Heart left ventricle (tissue), 13 donors: Measurements from ENCODE around the gene TNPO3.

Experiments
- POLR2A ChIP-seq, 2 donors: fragments of 450-650 bp; IDR thresholded peaks; one replicate each; pipeline ENCODE4 v1.6.1; 2017; ENCODE audit warnings: antibody characterized with exemption in 2 of 2, mild to moderate bottlenecking in 2 of 2, moderate library complexity in 2 of 2
- TF ChIP-seq, protein P1 (sequence below), 12 donors: fragments of 200-600 bp; sonication (generic) in 4 of 12; IDR thresholded peaks; one replicate each; pipeline versions ENCODE4 v1.5.0 to v1.8.0; 2018 to 2022; ENCODE audit warnings: antibody characterized with exemption in 12 of 12, mild to moderate bottlenecking in 5 of 12
- donor health status: ischemic (EF 13 %, LVEDD 7.1; RV severe dilation, severe dysfunction).
- donor health status: DM: no; HTN: yes; CAD: no.
- donor health status: DM: no; HTN: no; CAD: no.
- donor health status: ischemic (EF 25% LVEDD 6.9; RV normal size, moderate dysfunction).
- donor health status: ischemic (EF 25% LVEDD 5.7; RV mildly dilated, moderate dysfunction).
- donor health status: ischemic (EF 35%, LVEDD 5.7; RV mildly dilated, moderate dysfunction).
- donor health status: nonischemic (EF 11% LVEDD 7.7; RV severe dilation, severe dysfunction).
- donor health status: DM: yes; HTN: yes; CAD: no.
- donor health status: PGD.
- donor health status: ischemic (EF 29% LVEDD 5.4; RV normal size, mild dysfunction).
- donor health status: nonischemic (EF 23%, LVEDD 6.1; RV moderate dilation, normal function).

DNA sequence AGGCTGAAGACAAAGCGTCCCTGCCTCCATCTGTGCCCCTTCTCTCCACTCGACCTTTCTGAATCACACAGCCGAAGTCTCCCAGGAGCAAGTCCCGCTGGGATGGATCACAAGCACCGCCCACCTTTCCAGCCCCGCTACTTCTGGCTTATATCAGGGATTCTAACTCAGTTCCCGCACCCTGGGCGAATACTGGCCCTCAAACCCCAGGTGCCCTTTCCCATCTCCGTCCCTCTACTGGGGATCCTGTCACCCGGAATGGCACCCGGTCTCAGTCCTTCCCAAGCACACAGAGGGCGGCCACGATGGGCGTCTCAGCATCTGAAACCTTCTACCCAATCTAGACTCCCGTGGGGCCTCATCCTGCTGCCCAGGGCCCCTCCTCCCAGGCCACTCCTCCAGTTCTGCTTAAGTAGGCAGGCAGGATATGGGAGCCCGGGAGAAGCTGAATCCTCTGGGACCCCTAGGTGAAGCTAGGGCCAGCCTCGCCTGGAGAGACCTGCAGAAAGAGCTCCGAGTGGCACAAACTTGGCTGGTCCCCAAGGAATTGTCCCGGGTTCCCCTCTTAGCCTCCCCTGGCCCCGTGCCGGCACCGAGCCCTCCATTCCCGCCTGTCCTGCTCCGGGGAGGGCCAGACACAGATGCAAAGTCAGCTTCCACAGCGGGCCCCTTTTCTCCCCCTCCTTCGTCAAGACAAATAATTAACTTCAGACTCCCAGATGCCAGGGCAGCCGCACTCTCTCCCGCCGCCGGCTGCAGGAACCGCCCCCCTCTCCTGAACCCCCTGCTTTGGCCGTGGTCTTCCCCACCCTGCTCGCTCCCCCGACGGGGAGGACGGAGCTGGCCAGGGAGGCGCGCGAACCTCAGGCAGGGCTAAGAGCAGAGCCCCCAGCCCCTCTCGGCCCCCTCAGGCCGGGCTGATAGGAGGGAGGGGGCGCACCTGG lies 145.0 kb downstream of the TNPO3 start:
- TF ChIP-seq POLR2A (IDR thresholded peaks at IDR 0.05), result no peak
- TF ChIP-seq, protein P1, sequence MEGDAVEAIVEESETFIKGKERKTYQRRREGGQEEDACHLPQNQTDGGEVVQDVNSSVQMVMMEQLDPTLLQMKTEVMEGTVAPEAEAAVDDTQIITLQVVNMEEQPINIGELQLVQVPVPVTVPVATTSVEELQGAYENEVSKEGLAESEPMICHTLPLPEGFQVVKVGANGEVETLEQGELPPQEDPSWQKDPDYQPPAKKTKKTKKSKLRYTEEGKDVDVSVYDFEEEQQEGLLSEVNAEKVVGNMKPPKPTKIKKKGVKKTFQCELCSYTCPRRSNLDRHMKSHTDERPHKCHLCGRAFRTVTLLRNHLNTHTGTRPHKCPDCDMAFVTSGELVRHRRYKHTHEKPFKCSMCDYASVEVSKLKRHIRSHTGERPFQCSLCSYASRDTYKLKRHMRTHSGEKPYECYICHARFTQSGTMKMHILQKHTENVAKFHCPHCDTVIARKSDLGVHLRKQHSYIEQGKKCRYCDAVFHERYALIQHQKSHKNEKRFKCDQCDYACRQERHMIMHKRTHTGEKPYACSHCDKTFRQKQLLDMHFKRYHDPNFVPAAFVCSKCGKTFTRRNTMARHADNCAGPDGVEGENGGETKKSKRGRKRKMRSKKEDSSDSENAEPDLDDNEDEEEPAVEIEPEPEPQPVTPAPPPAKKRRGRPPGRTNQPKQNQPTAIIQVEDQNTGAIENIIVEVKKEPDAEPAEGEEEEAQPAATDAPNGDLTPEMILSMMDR (IDR thresholded peaks at IDR 0.05), result no peak
